ENCODE data around the gene SHD. TPM values are rescaled to one million over a fixed set of nuclear protein-coding genes. Genes with fewer than 3 reads are reported as not detected.
A peak's percentile ranks its signal among the peaks of the same experiment; 100 is the strongest.
"Not testable (repeated sequence)": the region's sequence is repeated elsewhere in the genome, so short reads cannot be mapped to it uniquely, and the experiment has no call there.

Gene SHD, protein sequence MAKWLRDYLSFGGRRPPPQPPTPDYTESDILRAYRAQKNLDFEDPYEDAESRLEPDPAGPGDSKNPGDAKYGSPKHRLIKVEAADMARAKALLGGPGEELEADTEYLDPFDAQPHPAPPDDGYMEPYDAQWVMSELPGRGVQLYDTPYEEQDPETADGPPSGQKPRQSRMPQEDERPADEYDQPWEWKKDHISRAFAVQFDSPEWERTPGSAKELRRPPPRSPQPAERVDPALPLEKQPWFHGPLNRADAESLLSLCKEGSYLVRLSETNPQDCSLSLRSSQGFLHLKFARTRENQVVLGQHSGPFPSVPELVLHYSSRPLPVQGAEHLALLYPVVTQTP
- polyA plus RNA-seq (ENCODE audit: insufficient read length), result 2.4 TPM
- long read RNA-seq, donor 1, partial matches to known transcripts, result 0 of 2 reads
- long read RNA-seq, donor 1, other reads (novel, unspliced or antisense), result 0 of 2 reads
- long read RNA-seq, donor 2, result 0 reads
- long read RNA-seq, donor 3, result 0 reads
- long read RNA-seq, donor 4, partial matches to known transcripts, result 0 of 1 reads
- long read RNA-seq, donor 4, other reads (novel, unspliced or antisense), result 0 of 1 reads
- long read RNA-seq, donor 5, result 0 reads
- long read RNA-seq, donor 6, partial matches to known transcripts, result 0 of 1 reads
- long read RNA-seq, donor 6, other reads (novel, unspliced or antisense), result 0 of 1 reads
- long read RNA-seq, donor 7, result 0 reads
- long read RNA-seq, donor 8, partial matches to known transcripts, result 0 of 1 reads
- long read RNA-seq, donor 8, other reads (novel, unspliced or antisense), result 0 of 1 reads

DNA sequence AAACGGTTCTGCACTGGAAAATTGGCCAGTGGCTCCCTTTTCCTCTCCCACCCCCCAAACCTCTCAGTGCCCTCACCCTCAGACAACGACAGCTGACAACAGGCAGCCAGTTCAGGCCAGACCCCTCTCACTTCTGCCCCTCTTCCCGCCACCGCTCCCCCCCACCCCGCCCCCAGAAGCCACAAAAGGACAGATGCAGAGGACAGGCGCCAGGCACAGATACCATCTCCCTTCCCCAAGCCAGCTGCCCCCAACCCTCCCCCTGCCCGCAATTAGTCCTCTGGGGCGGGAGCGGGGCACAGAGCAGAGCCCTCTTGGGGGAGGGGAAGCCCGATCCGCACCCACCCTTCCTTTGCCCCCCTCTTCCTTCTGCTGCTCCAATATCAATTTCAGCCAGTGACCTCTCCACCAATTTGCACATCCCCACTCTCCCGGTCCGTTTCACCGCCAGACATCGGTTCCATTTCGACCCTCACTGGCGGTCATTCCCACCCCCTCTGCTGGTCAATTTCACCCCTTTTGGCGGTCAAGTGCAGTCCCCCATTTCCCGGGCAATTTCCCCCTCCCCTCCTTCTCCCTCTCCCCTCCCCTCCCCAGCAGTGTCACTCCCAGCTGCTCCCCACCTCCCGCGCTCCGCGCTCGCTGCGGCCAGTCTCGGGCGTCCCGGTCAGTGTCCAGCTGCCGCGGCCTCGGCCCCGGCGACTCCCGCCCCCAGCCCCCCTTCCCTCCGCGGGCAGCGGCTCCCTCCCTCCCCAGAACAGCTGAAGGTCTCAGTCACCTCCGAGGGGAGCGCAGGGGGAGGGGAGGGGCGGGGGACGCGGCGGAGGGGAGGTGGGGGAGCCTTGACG, at the start of gene SHD:
TSS of gene SHD (plus strand) at position 848 of the 848 bp plus-strand sequence. CDS start 798 bp downstream, outside the sequence.
- DNase-seq, result peak; percentile 31

GRCh38 chr19:4230237-4230636, 48.8 kb upstream of the SHD start:
- not testable (repeated sequence) for DNase-seq

DNA sequence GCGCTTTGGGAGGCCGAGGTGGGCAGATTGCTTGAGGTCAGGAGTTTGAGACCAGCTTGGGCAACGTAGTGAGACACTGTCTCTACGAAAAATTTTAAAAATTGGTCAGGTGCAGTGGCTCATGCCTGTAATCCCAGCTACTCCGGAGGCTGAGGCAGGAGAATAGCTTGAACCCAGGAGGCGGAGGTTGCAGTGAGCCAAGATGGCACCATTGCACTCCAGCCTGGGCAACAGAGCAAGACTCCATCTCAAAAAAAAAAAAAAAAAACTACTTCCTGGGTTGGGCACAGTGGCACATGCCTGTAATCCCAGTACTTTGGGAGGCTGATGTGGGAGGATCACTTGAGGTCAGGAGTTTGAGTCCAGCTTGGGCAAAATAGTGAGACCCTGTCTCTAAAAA, 47.5 kb upstream of the SHD start:
- not testable (repeated sequence) for DNase-seq

DNA sequence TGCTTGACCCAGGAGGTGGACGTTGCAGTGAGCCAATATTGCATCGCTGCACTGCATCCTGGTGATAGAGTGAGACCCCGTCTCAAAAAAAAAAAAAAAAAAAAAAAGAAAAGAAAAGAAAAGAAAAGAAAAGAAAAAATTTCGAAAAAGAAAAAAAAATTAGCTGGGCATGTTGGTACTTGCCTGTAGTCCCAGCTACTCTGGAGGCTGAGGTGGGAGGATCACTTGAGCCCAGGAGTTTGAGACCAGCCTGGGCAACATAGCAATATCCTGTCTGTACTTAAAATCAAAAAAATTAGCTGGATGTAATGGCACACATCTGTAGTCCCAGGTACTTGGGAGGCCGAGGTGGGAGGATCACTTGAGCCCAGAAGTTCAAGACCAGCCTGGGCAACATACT, 46.9 kb upstream of the SHD start:
- DNase-seq, result not testable (repeated sequence)

GRCh38 chr19:4232614-4233281, 46.3 kb upstream of the SHD start:
- no peak for DNase-seq

GRCh38 chr19:4233282-4233853, 45.7 kb upstream of the SHD start:
- DNase-seq, result no peak

GRCh38 chr19:4234142-4234861, 44.8 kb upstream of the SHD start:
- DNase-seq, result no peak

DNA sequence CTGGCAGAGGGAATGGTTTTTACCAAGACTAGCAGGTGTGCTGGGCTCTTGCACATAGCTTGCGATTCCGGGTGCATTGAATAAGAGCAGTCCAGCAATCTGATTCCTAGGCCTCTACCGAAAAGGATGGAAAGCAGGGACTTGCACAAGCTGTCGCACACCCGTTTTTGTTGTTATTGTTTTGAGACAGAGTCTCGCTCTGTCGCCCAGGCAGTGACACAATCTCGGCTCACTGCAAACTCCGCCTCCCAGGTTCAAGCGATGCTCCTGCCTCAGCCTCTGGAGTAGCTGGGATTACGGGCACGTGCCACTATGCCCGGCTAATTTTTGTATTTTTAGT, 44.2 kb upstream of the SHD start:
- DNase-seq, result no peak

DNA sequence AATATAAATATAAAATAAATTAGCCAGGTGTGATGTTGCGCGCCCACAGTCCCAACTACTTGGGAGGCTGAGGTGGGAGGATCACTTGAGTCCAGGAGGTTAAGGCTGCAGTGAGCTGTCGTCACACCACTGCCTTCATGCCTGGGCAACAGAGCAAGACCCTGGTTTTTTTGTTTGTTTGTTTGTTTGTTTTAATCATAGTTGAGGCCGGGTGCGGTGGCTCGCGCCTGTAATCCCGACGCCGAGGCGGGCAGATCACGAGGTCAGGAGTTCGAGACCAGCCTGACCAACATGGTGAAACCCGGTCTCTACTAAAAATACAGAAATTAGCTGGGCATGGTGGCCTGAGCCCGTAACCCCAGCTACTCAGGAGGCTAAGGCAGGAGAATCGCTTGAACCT, 41.6 kb upstream of the SHD start:
- DNase-seq, result not testable (repeated sequence)

- no peak for DNase-seq
Measured at GRCh38 chr19:4238831-4239230, 40.2 kb upstream of the SHD start.

- DNase-seq, result no peak
Measured at GRCh38 chr19:4241824-4242430, 37.1 kb upstream of the SHD start.

- not testable (repeated sequence) for DNase-seq
Measured at GRCh38 chr19:4245938-4246337, 33.1 kb upstream of the SHD start.

- DNase-seq, result peak; percentile 100
Measured at GRCh38 chr19:4246767-4247593, 32.1 kb upstream of the SHD start, which contains the start of gene YJU2. TSS of gene YJU2 (plus strand) at chr19:4247080. CDS start at chr19:4247147, 67 bp downstream.

DNA sequence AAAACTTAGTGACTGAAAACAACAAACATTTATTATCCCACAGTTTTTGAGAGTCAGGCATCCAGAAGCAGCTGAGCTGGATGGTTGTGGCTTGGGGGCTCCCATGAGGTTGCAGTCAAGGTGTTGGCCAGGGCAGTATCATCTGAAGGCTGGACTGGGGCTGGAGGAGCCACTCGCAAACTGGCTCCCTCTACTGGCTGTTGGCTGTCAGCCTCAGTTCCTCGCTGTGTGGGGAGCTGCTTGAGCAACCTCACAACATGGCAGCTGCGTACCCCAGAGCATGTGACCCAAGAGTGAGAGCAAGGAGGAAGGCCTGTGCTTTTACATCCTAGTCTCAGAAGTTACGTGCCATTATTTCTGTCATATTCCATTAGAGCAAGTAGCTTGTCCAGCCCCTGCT, 22.5 kb upstream of the SHD start:
- no peak for DNase-seq

GRCh38 chr19:4257025-4257424, 22.0 kb upstream of the SHD start:
- DNase-seq, result no peak

DNA sequence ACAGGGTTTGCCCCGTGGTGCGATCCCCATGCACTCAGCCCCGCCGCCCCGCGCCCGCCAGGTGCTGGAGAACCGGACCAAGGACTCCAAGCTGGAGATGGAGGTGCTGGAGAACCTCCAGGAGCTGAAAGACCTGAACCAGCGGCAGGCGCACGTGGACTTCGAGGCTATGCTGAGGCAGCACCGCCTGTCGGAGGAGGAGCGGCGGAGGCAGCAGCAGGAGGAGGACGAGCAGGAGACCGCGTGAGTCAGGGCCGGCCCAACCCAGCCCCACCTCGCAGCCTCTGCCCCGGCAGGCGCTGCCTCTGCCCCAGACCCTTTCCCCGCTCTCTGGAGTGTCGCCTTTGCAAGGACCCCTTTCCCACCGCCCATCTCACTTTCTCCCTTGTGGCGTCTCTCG, 20.9 kb upstream of the SHD start:
- no peak for DNase-seq

- DNase-seq, result no peak
Measured at GRCh38 chr19:4260613-4261191, 18.4 kb upstream of the SHD start.

DNA sequence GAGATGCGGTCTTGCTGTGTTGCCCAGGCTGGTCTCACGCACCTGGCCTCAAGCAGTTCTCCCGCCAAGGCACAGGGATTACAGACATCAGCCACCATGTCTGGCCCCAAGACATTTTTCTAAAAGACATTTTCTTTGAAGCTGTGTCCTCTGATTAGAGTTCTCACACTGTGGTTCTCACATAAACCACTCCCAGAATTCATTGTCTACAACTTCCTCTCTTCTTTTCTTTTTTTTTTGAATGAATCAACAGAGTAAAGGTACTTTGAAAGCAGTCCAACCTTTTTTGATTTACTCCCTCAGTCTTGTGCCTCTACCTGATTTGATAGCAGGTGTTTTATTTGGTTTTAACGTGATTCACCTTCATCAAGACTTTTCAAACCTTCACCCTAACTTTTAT, 14.3 kb upstream of the SHD start:
- no peak for DNase-seq
